Activated CD4-positive, alpha-beta memory T cell treated with anti-CD3 and anti-CD28 coated beads, Interleukin-2, amount 10 ng/mL, durations not matched to agents 7 days and 5 days (primary cell): ENCODE measurements around the gene PRSS33. TPM values are rescaled to one million over a fixed set of nuclear protein-coding genes. Genes with fewer than 3 reads are reported as not detected.

ENCODE experiments used
- CTCF ChIA-PET: fragments of 350-600 bp; sonication (Branson Sonifier 250); formaldehyde crosslinking; loops from one replicate; lab custom pipeline; 2021; ENCODE audit warnings: antibody characterized with exemption, inconsistent platforms; lab: Charles Lee
- POLR2A ChIA-PET: fragments of 350-600 bp; sonication (Branson Sonifier 250); formaldehyde crosslinking; loops from one replicate; lab custom pipeline; 2021; ENCODE audit warnings: antibody characterized with exemption; lab: Charles Lee
- DNase-seq: peaks from one replicate; pipeline ENCODE4 v3.0.0-alpha.2; 2020
- H3K27ac Mint-ChIP-seq: one replicate; pipeline ENCODE4 v1.8.0; 2021; ENCODE audit warnings: mild to moderate bottlenecking, mixed read lengths
- H3K27me3 Mint-ChIP-seq: one replicate; pipeline ENCODE4 v1.8.0; 2021; ENCODE audit warnings: mixed read lengths
- H3K36me3 Mint-ChIP-seq: one replicate; pipeline ENCODE4 v1.8.0; 2021; ENCODE audit warnings: low read depth, mixed read lengths
- H3K4me1 Mint-ChIP-seq: one replicate; pipeline ENCODE4 v1.8.0; 2021; ENCODE audit warnings: mixed read lengths
- H3K4me3 Mint-ChIP-seq: one replicate; pipeline ENCODE4 v1.8.0; 2021; ENCODE audit warnings: mild to moderate bottlenecking, mixed read lengths
- H3K9me3 Mint-ChIP-seq: one replicate; pipeline ENCODE4 v1.8.0; 2021; ENCODE audit warnings: mixed read lengths
- total RNA-seq, 2 experiments: library from RNA; stranded (reverse); gene quantifications; one replicate each; pipeline ENCODE4 v1.2.3, GENCODE V29; 2021

Gene PRSS33
- total RNA-seq, 2 experiments from 2014 or later: not detected

DNA sequence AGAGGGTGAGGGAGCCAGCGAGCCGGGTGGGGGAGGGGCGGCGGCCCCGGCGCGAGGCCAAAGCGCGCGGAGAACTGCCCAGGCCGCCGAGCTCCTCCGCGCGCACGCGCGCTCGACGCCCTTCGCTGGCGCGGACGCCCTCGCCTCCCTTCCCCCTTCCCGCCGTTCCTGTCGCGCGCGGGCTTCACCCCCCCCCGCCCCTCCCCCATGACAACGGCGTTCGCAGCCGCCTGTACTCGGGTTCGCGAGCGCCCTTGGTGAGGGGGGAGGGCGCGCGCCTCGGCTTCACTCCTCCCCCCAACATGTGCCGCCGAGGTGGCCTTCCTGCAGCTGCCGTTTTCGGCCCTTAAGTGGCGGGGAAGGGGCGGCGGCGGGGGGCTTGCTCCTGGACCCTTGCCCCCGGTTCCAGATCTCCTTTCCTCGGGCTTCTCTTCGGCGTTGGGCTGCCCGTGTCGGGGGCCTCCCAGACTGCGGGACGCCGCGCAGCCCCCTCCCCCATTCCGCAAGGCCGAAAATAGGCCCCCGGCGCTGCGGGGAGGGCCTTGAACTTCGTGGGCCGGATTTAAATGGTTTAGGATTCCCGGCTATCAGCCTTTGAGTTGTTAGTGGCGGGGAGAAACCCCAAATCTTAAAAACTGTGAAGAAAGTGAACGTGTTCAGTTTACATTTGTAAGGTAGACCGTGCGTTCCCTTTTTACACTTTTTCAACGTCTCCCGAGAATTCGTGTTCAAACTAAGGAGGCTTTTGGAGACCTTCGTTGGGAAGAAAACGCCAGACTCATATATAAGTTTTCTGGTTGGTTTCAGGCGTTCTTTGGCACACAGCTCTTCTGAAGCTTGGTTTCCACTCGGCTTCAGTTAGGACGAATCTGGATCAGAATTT lies 34.3 kb downstream of the PRSS33 start:
- Mint-ChIP-seq H3K27me3 (no peaks in the 10 kb centered on the region), H3K36me3 (peaks cover 68% of the 10 kb centered on the region), H3K4me3 (peak overlapping the region; percentile 81), H3K27ac (peak overlapping the region; percentile 99), H3K4me1 (peaks cover 64% of the 10 kb centered on the region), H3K9me3 (no peaks in the 10 kb centered on the region)
- DNase-seq: peak; percentile 77
- ChIA-PET POLR2A (interaction anchor here (0.6 to 7.0 kb wide), 22 partner anchors 9 to 323 kb away, joined by 3 to 114 read pairs (median 4); partner anchors contain the start of genes ELOB, FLYWCH2, KCTD5 and PRSS27), CTCF (interaction anchor here (0.6 to 2.1 kb wide), 3 partner anchors 71 to 122 kb away, joined by 3 to 7 read pairs (median 4); partner anchors contain the start of gene KCTD5)

DNA sequence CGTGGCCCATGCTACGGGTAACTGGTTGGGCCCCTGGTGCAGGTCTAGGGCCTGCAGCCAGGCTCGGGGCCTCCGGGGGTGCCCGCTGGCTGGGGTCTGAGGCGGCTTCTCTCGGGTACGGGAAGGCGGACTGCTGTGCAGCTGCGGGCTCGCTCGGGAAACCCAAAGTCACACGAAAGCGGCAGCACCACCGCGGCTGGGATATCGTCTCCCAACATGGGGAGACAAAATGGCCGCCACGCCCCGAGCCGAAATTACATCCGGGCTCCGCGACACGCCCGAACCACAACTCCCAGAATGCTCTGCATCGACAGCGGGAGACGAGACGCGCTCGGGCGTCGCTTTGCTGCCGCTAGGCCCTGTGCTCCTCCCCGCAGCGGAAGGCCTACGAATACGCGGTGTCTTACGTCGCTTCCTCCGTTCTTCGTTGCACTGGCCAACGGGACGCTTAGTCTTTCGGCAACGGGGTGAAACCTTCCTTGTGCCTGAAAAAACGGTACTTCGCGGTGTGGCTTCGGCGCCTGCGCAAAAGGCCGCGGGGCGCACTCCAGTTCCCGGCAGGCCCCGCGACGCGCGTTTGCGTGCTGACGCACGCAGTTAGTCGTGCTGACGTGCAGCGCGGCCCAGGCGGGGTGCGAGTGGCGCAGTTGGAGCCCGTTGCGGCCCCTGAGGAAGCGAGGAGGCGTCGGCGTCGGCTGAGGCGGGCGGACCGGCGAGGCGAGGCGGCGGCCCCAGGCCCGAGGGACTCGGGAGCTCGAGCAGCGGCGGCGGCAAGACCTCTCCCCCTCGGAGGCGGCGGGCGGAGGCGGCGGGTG lies 35.1 kb downstream of the PRSS33 start, which contains the start of gene SRRM2:
Gene SRRM2, plus strand, starts transcription at position 604 of the 815 bp plus-strand sequence. CDS start 3,727 bp downstream, outside the sequence.
- no peaks in the 10 kb centered on the region for H3K9me3 Mint-ChIP-seq
- no peaks in the 10 kb centered on the region for H3K27me3 Mint-ChIP-seq
- POLR2A ChIA-PET: interaction anchor here (0.6 to 7.0 kb wide), 22 partner anchors 11 to 322 kb away, joined by 3 to 114 read pairs (median 5); partner anchors contain the start of genes ELOB, FLYWCH2, KCTD5 and PRSS27
- peaks cover 59% of the 10 kb centered on the region for H3K4me1 Mint-ChIP-seq
- H3K36me3 Mint-ChIP-seq: peaks cover 60% of the 10 kb centered on the region
- CTCF ChIA-PET: interaction anchor here (0.6 to 2.1 kb wide), 3 partner anchors 70 to 122 kb away, joined by 3 to 7 read pairs (median 4); partner anchors contain the start of gene KCTD5
- H3K27ac Mint-ChIP-seq: peak within 1 kb of the TSS; percentile 99
- DNase-seq: peak; percentile 96
- H3K4me3 Mint-ChIP-seq: peak within 1 kb of the TSS; percentile 81

DNA sequence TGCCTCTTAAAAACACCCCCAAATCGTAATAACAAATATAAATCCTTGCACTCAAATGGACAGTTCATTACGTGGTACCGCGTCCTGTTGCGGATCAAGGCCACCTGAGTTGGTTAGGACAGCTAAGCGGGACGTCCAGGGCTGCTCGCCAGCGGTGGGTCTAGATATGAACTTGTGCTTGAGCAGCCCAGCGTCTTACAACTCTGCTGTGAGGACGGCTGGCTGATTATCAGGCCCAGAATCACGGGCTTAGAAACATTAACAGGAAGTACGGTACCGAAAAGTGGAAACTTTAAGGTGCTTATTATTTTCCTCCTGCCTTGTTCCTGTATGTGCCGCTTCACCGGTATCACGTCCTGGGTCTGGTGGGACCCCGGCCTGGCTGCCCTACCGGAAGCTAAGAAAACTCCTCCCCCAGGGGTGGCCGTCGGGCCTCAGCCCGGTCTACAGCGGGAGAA lies 35.8 kb downstream of the PRSS33 start:
- no peaks in the 10 kb centered on the region for H3K27me3 Mint-ChIP-seq
- DNase-seq: no peak
- H3K9me3 Mint-ChIP-seq: no peaks in the 10 kb centered on the region
- H3K4me3 Mint-ChIP-seq: peak overlapping the region; percentile 81
- H3K4me1 Mint-ChIP-seq: peaks cover 53% of the 10 kb centered on the region
- H3K36me3 Mint-ChIP-seq: peaks cover 53% of the 10 kb centered on the region
- H3K27ac Mint-ChIP-seq: peak overlapping the region; percentile 99
- ChIA-PET CTCF (no interaction called here), POLR2A (interaction anchor here (0.8 to 7.0 kb wide), 16 partner anchors 11 to 323 kb away, joined by 3 to 114 read pairs (median 4); partner anchors contain the start of genes ELOB, FLYWCH1, FLYWCH2 and KCTD5)

DNA sequence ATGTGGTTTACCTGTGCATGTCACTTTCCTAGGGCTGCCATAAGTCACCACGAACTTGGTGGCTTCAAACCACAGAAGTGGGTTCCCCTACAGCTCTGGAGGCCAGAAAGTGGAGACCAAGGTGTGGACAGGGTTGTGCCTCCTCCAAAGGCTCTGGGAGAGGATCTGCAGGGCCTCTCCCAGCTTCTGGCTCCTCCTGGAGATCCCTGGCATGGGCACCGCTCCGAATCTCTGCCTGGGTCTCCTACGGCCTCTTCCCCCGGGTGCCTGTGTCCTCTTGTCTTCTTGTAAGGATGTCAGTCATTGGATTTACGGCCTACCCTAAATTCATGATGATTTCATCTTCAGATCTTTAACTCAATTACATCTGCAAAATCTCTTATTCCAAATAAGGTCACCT lies 37.4 kb downstream of the PRSS33 start:
- Mint-ChIP-seq H3K27me3 (no peaks in the 10 kb centered on the region), H3K4me3 (no peak overlapping the region), H3K36me3 (peaks cover 39% of the 10 kb centered on the region), H3K9me3 (no peaks in the 10 kb centered on the region), H3K4me1 (peaks cover 38% of the 10 kb centered on the region), H3K27ac (peak overlapping the region; percentile 99)
- ChIA-PET CTCF (no interaction called here), POLR2A (interaction anchor here (2.9 to 7.0 kb wide), 3 partner anchors 9 to 67 kb away, joined by 14 to 114 read pairs (median 15); partner anchors contain the start of genes ELOB and KCTD5)
- peak; percentile 36 for DNase-seq

DNA sequence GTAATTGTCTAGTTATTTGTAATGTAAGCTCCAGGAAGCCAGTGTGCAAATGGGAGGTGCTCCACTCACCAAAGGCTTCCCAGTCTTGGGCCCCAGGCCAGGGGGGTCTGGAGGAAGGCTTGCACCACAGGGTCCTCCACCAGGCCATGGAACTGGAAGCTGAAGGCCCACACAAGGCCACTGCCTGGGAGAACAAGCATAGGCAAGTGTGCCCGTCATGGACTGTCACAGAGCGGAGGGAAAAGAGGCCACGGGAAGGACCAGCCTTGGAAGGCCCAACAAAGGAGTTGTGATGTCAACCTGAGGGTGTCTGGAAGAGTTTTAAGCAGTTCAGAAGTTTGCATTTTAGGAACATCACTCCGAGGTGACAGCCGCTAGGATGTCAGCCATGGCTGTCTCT lies 37.9 kb downstream of the PRSS33 start:
- Mint-ChIP-seq H3K4me1 (peaks cover 34% of the 10 kb centered on the region), H3K9me3 (no peaks in the 10 kb centered on the region), H3K27ac (peak overlapping the region; percentile 70), H3K27me3 (no peaks in the 10 kb centered on the region), H3K36me3 (peaks cover 34% of the 10 kb centered on the region), H3K4me3 (no peak overlapping the region)
- POLR2A ChIA-PET: interaction anchor here (2.9 to 7.0 kb wide), 3 partner anchors 9 to 67 kb away, joined by 14 to 114 read pairs (median 15); partner anchors contain the start of genes ELOB and KCTD5
- no peak for DNase-seq
- CTCF ChIA-PET: no interaction called here

GRCh38 chr16:2748757-2749455 lies 38.5 kb downstream of the PRSS33 start:
- CTCF ChIA-PET: no interaction called here

GRCh38 chr16:2745961-2746360 lies 41.4 kb downstream of the PRSS33 start:
- no peak for DNase-seq
- peaks cover 17% of the 10 kb centered on the region for H3K4me1 Mint-ChIP-seq
- no peak overlapping the region for H3K4me3 Mint-ChIP-seq
- ChIA-PET CTCF (interaction anchor here (0.6 kb wide), 1 partner anchor 1787 kb away, joined by 3 read pairs; no protein-coding TSS in a partner anchor), POLR2A (no interaction called here)
- H3K27ac Mint-ChIP-seq: no peak overlapping the region
- H3K27me3 Mint-ChIP-seq: no peaks in the 10 kb centered on the region
- no peaks in the 10 kb centered on the region for H3K9me3 Mint-ChIP-seq
- peaks cover 10% of the 10 kb centered on the region for H3K36me3 Mint-ChIP-seq

More at GRCh38 chr16:2748757-2749455, 38.5 kb downstream of the PRSS33 start:
- DNase-seq: no peak
- Mint-ChIP-seq H3K27ac (no peak overlapping the region), H3K4me3 (no peak overlapping the region), H3K4me1 (peaks cover 28% of the 10 kb centered on the region), H3K36me3 (peaks cover 28% of the 10 kb centered on the region), H3K27me3 (no peaks in the 10 kb centered on the region), H3K9me3 (no peaks in the 10 kb centered on the region)
- POLR2A ChIA-PET: interaction anchor here (7.0 kb wide), 1 partner anchor 26 kb away, joined by 114 read pairs; the partner anchor contains the start of gene ELOB

GRCh38 chr16:2745116-2745890 lies 42.1 kb downstream of the PRSS33 start:
- Mint-ChIP-seq H3K9me3 (no peaks in the 10 kb centered on the region), H3K4me3 (no peak overlapping the region), H3K27ac (no peak overlapping the region), H3K4me1 (peaks cover 10% of the 10 kb centered on the region), H3K36me3 (peaks cover 6% of the 10 kb centered on the region), H3K27me3 (no peaks in the 10 kb centered on the region)
- no peak for DNase-seq
- CTCF ChIA-PET: no interaction called here
- POLR2A ChIA-PET: interaction anchor here (1.5 kb wide), 1 partner anchor 8 kb away, joined by 3 read pairs; no protein-coding TSS in a partner anchor

GRCh38 chr16:2744711-2745110 lies 42.6 kb downstream of the PRSS33 start:
- H3K9me3 Mint-ChIP-seq: no peaks in the 10 kb centered on the region
- no peak overlapping the region for H3K27ac Mint-ChIP-seq
- DNase-seq: no peak
- no peak overlapping the region for H3K4me3 Mint-ChIP-seq
- POLR2A ChIA-PET: interaction anchor here (1.5 kb wide), 1 partner anchor 9 kb away, joined by 3 read pairs; no protein-coding TSS in a partner anchor
- CTCF ChIA-PET: no interaction called here
- peaks cover 4% of the 10 kb centered on the region for H3K36me3 Mint-ChIP-seq
- H3K4me1 Mint-ChIP-seq: peaks cover 4% of the 10 kb centered on the region
- no peaks in the 10 kb centered on the region for H3K27me3 Mint-ChIP-seq

GRCh38 chr16:2743007-2743810 lies 44.2 kb downstream of the PRSS33 start:
- POLR2A ChIA-PET: no interaction called here
- Mint-ChIP-seq H3K27me3 (no peaks in the 10 kb centered on the region), H3K36me3 (no peaks in the 10 kb centered on the region), H3K9me3 (no peaks in the 10 kb centered on the region), H3K4me1 (peaks cover 4% of the 10 kb centered on the region), H3K27ac (no peak overlapping the region), H3K4me3 (no peak overlapping the region)
- CTCF ChIA-PET: no interaction called here
- no peak for DNase-seq
